ENCODE data around the gene MTFR1L.

- TF ChIP-seq PRDM15 (CRISPR knock-in tag; IDR thresholded peaks at IDR 0.05) (no peak), KAT7 (CRISPR knock-in tag; IDR thresholded peaks at IDR 0.05; ENCODE audit: borderline replicate concordance) (no peak), TEAD4 (CRISPR knock-in tag; IDR thresholded peaks at IDR 0.05) (no peak), ATF2 (CRISPR knock-in tag; IDR thresholded peaks at IDR 0.05; ENCODE audit: borderline replicate concordance, low read depth) (no peak), MAX (CRISPR knock-in tag; IDR thresholded peaks at IDR 0.05) (no peak), CTCF (IDR thresholded peaks at IDR 0.05) (no peak), ATF6 (CRISPR knock-in tag; IDR thresholded peaks at IDR 0.05) (no peak), SP1 (CRISPR knock-in tag; conservative IDR thresholded peaks at IDR 0.05) (no peak), JUN (CRISPR knock-in tag; IDR thresholded peaks at IDR 0.05) (no peak), CBFB (CRISPR knock-in tag; IDR thresholded peaks at IDR 0.05; ENCODE audit: low read depth) (no peak), AFF4 (CRISPR knock-in tag; IDR thresholded peaks at IDR 0.05; ENCODE audit: borderline replicate concordance) (no peak)
Measured at GRCh38 chr1:25869909-25870606, 50.3 kb downstream of the MTFR1L start.
